Transverse colon (tissue), 4 donors: ENCODE results near the gene GLP1R. TPM values are rescaled to one million over a fixed set of nuclear protein-coding genes. Genes with fewer than 3 reads are reported as not detected.

Experiments
- DNase-seq: peaks from one replicate; pipeline ENCODE4 v3.0.0-alpha.2; 2019
- H3K27ac ChIP-seq, 4 donors: fragments of 200-600 bp; sonication (generic); 2 replicates each; pipeline ENCODE4 v1.5.1; 2016 to 2018; ENCODE audit warnings: inconsistent platforms in 4 of 4
- H3K27me3 ChIP-seq: fragments of 200-600 bp; sonication (generic); 2 replicates; pipeline ENCODE4 v1.5.1; 2017; ENCODE audit warnings: inconsistent platforms
- H3K36me3 ChIP-seq, 4 donors: fragments of 200-600 bp; sonication (generic); 2 replicates each; pipeline ENCODE4 v1.5.1; 2017 to 2019; ENCODE audit warnings: inconsistent platforms in 4 of 4
- H3K4me1 ChIP-seq, 4 donors: fragments of 200-600 bp; sonication (generic); 2 replicates each; pipeline ENCODE4 v1.5.1; 2017 to 2020; ENCODE audit warnings: inconsistent platforms in 4 of 4
- H3K4me3 ChIP-seq, 4 donors: fragments of 200-600 bp; sonication (generic); 1 replicate in 1 of 4; 2 replicates in 3 of 4; pipeline versions ENCODE4 v1.5.1 to v1.6.1; 2017 to 2019; ENCODE audit warnings: inconsistent platforms in 4 of 4
- H3K9me3 ChIP-seq, 2 donors: fragments of 200-600 bp; sonication (generic); 2 replicates each; pipeline ENCODE4 v1.5.1; 2017 to 2019; ENCODE audit warnings: inconsistent platforms in 2 of 2
- CTCF ChIP-seq, 5 experiments: fragments of 200-600 bp in 3 of 5; fragments of 450-650 bp in 2 of 5; sonication (generic) in 3 of 5; IDR thresholded peaks; 1 replicate in 2 of 5; 2 replicates in 3 of 5; pipeline ENCODE4 v1.5.1; 2016 to 2017; ENCODE audit warnings: antibody characterized with exemption in 5 of 5, inconsistent platforms in 3 of 5, mild to moderate bottlenecking in 2 of 5, moderate library complexity in 1 of 5
- EP300 ChIP-seq: sonication (generic); formaldehyde crosslinking; IDR thresholded peaks from one replicate; pipeline ENCODE4 v1.6.1; 2017; ENCODE audit warnings: antibody characterized with exemption, low read depth
- POLR2A ChIP-seq: fragments of 450-650 bp; IDR thresholded peaks from one replicate; pipeline ENCODE4 v1.6.1; 2016; ENCODE audit warnings: antibody characterized with exemption, mild to moderate bottlenecking, moderate library complexity
- POLR2AphosphoS5 ChIP-seq, 3 donors: sonication (generic); formaldehyde crosslinking; IDR thresholded peaks; one replicate each; pipeline ENCODE4 v1.6.1; 2016; ENCODE audit warnings: antibody characterized with exemption in 3 of 3
- WGBS, 2 donors: methylation state at CpG; one replicate each; pipeline ENCODE4 v1.1.5; 2018; ENCODE audit warnings: low coverage in 1 of 2; 5-methylcytosine and 5-hydroxymethylcytosine counted together
- in situ Hi-C, 4 donors: fragments of 200-750 bp; cut with MboI; loops; one replicate each; pipeline versions ENCODE4 v1.15.0 to v1.15.1; 2017; ENCODE audit warnings: low sequenced_read_pairs in 3 of 4, low pct_ligation_motif_present in 1 of 4, low pct_unique_long_range_greater_than_20kb in 1 of 4
- intact Hi-C: fragments of 100-400 bp; cut with DNase I; formaldehyde crosslinking; loops from one replicate; pipeline ENCODE4 v1.15.1; 2023; ENCODE audit warnings: low total_unique reads
- total RNA-seq, 4 donors: library from RNA; depleted of rRNA; stranded (reverse); fragments of >200 nt; gene quantifications; one replicate each; pipeline ENCODE4 v1.1.0, GENCODE V29; 2016

GLP1R gene
- total RNA-seq, 4 donors from 2014 or later = not detected

GRCh38 chr6:39035681-39036080 is 12.9 kb upstream of the GLP1R start:
- no peak for DNase-seq
- no peaks in the 10 kb centered on the region for H3K36me3 ChIP-seq
- 63% methylated on average over 1 to 9 of the region's 9 CpGs for WGBS, 2 donors
- H3K4me3 ChIP-seq = no peak overlapping the region
- H3K27me3 ChIP-seq = peaks cover 66% of the 10 kb centered on the region
- TF ChIP-seq POLR2A (no peak), CTCF (IDR thresholded peaks at IDR 0.05) (no peak), EP300 (no peak), POLR2AphosphoS5 (IDR thresholded peaks at IDR 0.05) (no peak)
- H3K4me1 ChIP-seq = no peaks in the 10 kb centered on the region
- intact Hi-C loops (no loop called here), in situ Hi-C loops (no loop called here)
- H3K9me3 ChIP-seq = no peaks in the 10 kb centered on the region
- H3K27ac ChIP-seq = no peak overlapping the region

- intact Hi-C loops (no loop called here), in situ Hi-C loops (no loop called here)
- no peak overlapping the region for H3K27ac ChIP-seq
- no peaks in the 10 kb centered on the region for H3K4me1 ChIP-seq
- H3K36me3 ChIP-seq = no peaks in the 10 kb centered on the region
- H3K27me3 ChIP-seq = peaks cover 67% of the 10 kb centered on the region
- H3K4me3 ChIP-seq = no peak overlapping the region
- DNase-seq = no peak
- no peak for TF ChIP-seq POLR2AphosphoS5 (IDR thresholded peaks at IDR 0.05)
- no peak for TF ChIP-seq CTCF (IDR thresholded peaks at IDR 0.05)
- no peak for TF ChIP-seq POLR2A
- TF ChIP-seq EP300 = no peak
- H3K9me3 ChIP-seq = no peaks in the 10 kb centered on the region
- 56 to 70% methylated on average over 1 to 4 of the region's 4 CpGs for WGBS, 2 donors
These were observed 11.5 kb upstream of the GLP1R start for GRCh38 chr6:39037082-39037508.

GRCh38 chr6:39037707-39038106 is 10.9 kb upstream of the GLP1R start:
- H3K27me3 ChIP-seq = peaks cover 67% of the 10 kb centered on the region

DNA sequence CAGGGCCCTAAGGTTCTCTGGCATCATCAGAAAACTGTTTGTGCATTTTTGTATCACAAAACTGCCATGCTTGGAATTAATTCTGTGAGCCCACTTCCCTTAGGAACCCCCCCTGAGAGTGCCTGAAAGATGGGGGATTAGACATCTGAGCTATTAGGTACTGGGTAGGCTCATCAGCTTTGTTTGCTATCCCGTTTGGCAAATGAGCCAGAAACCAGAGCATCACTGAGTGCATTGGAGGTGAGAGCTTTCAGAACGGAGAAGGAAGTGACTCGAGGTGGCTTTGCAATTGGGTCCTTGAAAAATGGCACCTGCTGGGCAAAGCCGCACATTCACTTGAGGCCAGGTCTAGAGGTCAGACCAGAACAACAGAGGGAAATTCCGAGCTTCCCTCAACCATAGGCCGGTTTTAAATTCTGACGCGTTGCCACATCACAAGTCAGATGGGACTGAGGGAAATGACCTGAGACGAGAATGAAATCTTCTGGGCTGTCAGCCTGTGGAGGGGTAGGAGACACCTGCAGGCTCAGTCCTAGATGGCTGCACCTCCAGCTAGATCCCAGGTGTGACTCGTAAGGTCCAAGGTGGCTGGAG is 8.4 kb upstream of the GLP1R start:
- intact Hi-C loops (no loop called here), in situ Hi-C loops (no loop called here)
- no peak for DNase-seq
- no peak for TF ChIP-seq POLR2A
- no peak for TF ChIP-seq EP300
- TF ChIP-seq POLR2AphosphoS5 (IDR thresholded peaks at IDR 0.05) = no peak
- TF ChIP-seq CTCF (IDR thresholded peaks at IDR 0.05) = no peak
- H3K27me3 ChIP-seq = peaks cover 49% of the 10 kb centered on the region
- H3K9me3 ChIP-seq = no peaks in the 10 kb centered on the region
- H3K36me3 ChIP-seq = no peaks in the 10 kb centered on the region
- no peaks in the 10 kb centered on the region for H3K4me1 ChIP-seq
- H3K27ac ChIP-seq = no peak overlapping the region
- no peak overlapping the region for H3K4me3 ChIP-seq
- WGBS, 2 donors = 79% methylated on average over 10 of the region's 10 CpGs; no CpG with 5 or more reads in 1 of the 2 donors

More at GRCh38 chr6:39037707-39038106, 10.9 kb upstream of the GLP1R start:
- in situ Hi-C loops (no loop called here), intact Hi-C loops (no loop called here)
- Histone ChIP-seq H3K4me3 (no peak overlapping the region), H3K9me3 (no peaks in the 10 kb centered on the region), H3K36me3 (no peaks in the 10 kb centered on the region), H3K4me1 (no peaks in the 10 kb centered on the region), H3K27ac (no peak overlapping the region)
- WGBS, 2 donors = 53% methylated on average over 6 of the region's 6 CpGs; no CpG with 5 or more reads in 1 of the 2 donors
- no peak for DNase-seq
- TF ChIP-seq EP300 = no peak
- TF ChIP-seq POLR2A = no peak
- no peak for TF ChIP-seq CTCF (IDR thresholded peaks at IDR 0.05)
- no peak for TF ChIP-seq POLR2AphosphoS5 (IDR thresholded peaks at IDR 0.05)
